PFSK-1 (cell line): ENCODE results near the gene HTR3A.
A peak's percentile ranks its signal among the peaks of the same experiment; 100 is the strongest.

ENCODE experiments used
- FOXP2 ChIP-seq: optimal IDR thresholded peaks from 2 replicates; pipeline ENCODE3; 2011; ENCODE audit warnings: borderline replicate concordance, control low read depth, inconsistent platforms; ENCODE audit not compliant: insufficient read depth; ENCODE audit errors: extremely low read length, extremely low read depth
- POLR2AphosphoS5 ChIP-seq: IDR thresholded peaks from 2 replicates; pipeline ENCODE4 v1.6.1; 2012; ENCODE audit warnings: low read depth, mild to moderate bottlenecking, control low read depth, low read length, moderate library complexity
- SIN3A ChIP-seq: IDR thresholded peaks from 2 replicates; pipeline ENCODE4 v1.6.1; 2012; ENCODE audit warnings: mild to moderate bottlenecking, low read length, moderate library complexity, borderline replicate concordance; ENCODE audit not compliant: insufficient read depth
- TAF1 ChIP-seq: IDR thresholded peaks from 2 replicates; pipeline ENCODE4 v1.6.1; 2012; ENCODE audit warnings: low read length, control low read depth, borderline replicate concordance; ENCODE audit not compliant: insufficient read depth
- TF ChIP-seq, protein P1 (sequence below), 2 experiments: IDR thresholded peaks; 2 replicates each; pipeline versions ENCODE4 v1.6.1 to v1.8.0; 2011 to 2012; ENCODE audit warnings: low read depth in 2 of 2, low read length in 2 of 2, control low read depth in 1 of 2, inconsistent platforms in 1 of 2, mild to moderate bottlenecking in 1 of 2, moderate library complexity in 1 of 2; ENCODE audit not compliant: insufficient read depth in 1 of 2

Gene HTR3A

DNA sequence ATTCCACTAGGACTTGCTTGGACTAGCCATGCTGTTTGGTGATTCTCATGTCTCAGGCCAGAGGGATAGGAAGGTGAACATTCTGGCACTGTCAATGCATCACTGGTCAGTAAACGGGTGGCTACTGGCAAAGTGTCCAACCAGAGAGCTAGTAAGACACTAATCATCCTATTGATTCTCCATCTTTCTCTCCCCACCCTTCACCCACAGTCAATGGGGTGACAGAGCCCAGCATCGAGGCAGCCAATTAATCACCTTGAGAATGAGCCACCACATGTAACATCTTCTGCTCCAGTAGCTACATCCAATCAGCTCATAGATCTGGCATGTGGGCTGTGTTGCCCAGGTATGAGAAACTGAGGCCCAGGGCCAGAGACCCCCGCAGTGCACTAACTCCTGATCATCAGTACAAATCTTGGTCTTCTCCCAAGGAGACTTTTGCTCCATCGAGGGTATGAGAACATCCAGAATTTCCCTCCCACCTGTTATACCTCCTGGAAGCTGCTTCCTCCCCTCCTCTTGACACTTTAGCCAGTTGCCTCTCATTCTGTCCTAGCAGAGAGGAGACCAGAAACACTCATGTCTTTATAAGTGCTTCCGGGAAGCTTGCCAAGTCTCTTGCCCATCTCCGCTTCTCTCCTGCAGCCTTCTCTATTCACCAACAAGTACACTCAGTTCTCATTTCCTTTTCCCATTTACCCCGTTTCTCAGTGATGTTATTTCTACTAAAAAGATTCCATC, 17.0 kb downstream of the HTR3A start:
- no peak for TF ChIP-seq SIN3A
- TF ChIP-seq, protein P1, sequence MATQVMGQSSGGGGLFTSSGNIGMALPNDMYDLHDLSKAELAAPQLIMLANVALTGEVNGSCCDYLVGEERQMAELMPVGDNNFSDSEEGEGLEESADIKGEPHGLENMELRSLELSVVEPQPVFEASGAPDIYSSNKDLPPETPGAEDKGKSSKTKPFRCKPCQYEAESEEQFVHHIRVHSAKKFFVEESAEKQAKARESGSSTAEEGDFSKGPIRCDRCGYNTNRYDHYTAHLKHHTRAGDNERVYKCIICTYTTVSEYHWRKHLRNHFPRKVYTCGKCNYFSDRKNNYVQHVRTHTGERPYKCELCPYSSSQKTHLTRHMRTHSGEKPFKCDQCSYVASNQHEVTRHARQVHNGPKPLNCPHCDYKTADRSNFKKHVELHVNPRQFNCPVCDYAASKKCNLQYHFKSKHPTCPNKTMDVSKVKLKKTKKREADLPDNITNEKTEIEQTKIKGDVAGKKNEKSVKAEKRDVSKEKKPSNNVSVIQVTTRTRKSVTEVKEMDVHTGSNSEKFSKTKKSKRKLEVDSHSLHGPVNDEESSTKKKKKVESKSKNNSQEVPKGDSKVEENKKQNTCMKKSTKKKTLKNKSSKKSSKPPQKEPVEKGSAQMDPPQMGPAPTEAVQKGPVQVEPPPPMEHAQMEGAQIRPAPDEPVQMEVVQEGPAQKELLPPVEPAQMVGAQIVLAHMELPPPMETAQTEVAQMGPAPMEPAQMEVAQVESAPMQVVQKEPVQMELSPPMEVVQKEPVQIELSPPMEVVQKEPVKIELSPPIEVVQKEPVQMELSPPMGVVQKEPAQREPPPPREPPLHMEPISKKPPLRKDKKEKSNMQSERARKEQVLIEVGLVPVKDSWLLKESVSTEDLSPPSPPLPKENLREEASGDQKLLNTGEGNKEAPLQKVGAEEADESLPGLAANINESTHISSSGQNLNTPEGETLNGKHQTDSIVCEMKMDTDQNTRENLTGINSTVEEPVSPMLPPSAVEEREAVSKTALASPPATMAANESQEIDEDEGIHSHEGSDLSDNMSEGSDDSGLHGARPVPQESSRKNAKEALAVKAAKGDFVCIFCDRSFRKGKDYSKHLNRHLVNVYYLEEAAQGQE (IDR thresholded peaks at IDR 0.05; ENCODE audit: insufficient read depth in 1 of 2, low read depth in 2 of 2, low read length in 2 of 2) = peak in 1 of 2 experiments; percentile 38; a peak in 1 of 4 replicates
- TF ChIP-seq TAF1 = no peak
- no peak for TF ChIP-seq POLR2AphosphoS5
- TF ChIP-seq FOXP2 = no peak

DNA sequence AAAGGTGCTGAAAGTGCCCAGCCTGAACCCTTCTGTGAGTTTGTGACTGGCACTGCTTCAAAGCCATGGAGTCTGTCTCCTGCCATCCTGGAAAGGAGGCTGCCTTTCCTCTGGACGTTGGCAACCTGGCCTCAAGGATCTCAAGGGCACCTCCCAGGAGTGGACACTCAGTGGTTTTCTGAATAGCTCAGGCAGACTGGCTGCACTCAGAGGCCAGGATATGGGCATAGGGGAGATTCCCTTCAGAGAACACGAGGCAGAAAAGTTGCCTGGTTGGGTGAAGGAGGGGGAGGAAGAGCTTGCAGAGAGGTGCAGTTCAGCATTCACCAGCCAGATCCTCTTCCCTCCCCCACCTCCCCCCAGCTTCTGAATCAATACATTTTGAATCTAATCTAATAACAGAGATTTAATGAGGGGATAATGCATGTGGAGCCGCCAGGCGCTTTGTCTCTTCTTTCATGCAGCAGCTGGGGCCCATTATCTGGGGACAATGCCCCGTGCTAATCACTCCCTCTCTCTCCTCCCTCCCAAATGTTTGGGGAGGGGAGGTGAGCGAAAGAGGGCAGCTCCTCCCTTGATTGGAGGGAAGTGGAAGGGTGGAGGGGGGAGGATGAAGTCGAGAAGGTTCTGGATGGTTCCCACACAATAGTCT, 17.7 kb downstream of the HTR3A start:
- TF ChIP-seq, protein P1 (IDR thresholded peaks at IDR 0.05; ENCODE audit: insufficient read depth in 1 of 2, low read depth in 2 of 2, low read length in 2 of 2) = no peak
- no peak for TF ChIP-seq SIN3A
- TF ChIP-seq TAF1 = no peak
- no peak for TF ChIP-seq POLR2AphosphoS5
- no peak for TF ChIP-seq FOXP2

DNA sequence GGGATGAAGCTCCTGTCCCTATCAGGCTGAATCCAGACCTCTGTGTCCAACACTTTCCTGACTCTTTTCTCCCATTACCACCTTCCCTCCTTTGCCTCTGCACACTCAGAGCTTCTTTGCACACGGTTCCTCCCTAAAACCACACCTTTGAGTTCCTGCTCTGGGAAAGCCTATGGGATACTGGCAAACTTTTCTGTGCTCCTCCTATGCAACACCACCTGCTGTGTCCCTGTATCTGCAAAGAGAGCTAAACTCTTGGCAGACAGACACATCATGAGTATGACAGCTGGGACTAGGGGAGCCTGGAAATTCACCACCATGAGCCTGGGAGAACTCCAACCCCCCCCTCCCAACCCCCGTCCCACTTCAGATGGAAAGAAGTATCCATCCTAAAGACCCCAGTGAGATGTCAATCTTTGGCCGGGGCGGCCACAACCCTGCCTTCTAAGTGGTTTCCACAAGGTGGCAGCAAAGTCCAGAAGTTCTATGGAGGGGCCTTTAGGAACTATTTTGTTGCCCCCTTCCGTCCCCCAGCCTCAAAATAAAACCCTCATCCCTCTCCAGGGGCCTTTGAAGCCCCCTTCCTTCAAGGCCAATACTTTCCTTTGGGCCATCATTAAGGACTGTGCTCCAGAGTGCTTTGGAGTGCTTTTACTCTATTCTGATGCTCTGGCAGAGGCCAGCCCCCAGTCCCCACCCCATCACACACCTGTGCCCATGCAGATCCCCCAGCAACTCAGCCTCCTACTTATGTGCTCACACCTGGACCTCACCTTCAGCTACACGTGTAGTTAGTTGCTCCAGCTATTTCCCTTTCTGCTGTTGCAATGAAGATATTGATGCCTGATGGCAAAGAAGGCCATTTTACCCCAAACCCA, 19.4 kb downstream of the HTR3A start:
- TF ChIP-seq FOXP2 (no peak), TAF1 (no peak), SIN3A (no peak), POLR2AphosphoS5 (no peak)
- TF ChIP-seq, protein P1 (IDR thresholded peaks at IDR 0.05; ENCODE audit: insufficient read depth in 1 of 2, low read depth in 2 of 2, low read length in 2 of 2) = no peak

DNA sequence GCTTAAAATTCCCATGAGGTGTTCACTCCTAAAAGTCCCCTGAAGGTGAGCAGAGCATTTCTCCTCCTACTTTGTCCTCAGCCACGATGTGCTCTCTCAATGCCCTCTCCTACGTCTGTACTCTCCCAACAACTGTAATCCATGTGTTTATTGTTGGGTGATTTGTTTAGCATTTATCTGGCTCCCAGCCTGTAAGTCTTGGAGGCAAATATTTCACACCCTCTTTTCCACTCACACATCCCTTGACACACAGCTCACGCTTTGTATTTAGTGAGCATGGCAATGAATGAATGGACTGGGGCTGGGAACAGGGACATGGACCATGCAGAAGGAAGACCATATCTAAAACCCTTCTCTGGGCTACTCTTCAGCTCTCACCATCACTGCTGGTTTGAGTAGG, 22.6 kb downstream of the HTR3A start:
- TF ChIP-seq, protein P1 (IDR thresholded peaks at IDR 0.05; ENCODE audit: insufficient read depth in 1 of 2, low read depth in 2 of 2, low read length in 2 of 2) = no peak
- TF ChIP-seq TAF1 = no peak
- TF ChIP-seq FOXP2 = no peak
- TF ChIP-seq SIN3A = no peak
- TF ChIP-seq POLR2AphosphoS5 = no peak
